ELR (cell line): ENCODE results near the gene GRAMD1C.
"Not testable (repeated sequence)": the region's sequence is repeated elsewhere in the genome, so short reads cannot be mapped to it uniquely, and the experiment has no call there.

ENCODE experiments used
- DNase-seq: peaks from one replicate; pipeline ENCODE4 v3.0.0-alpha.2; 2015; ENCODE audit warnings: low read depth

GRAMD1C gene

GRCh38 chr3:113838631-113839209, at the start of gene GRAMD1C:
GRAMD1C (plus strand) TSS chr3:113838788; CDS start chr3:113838910, 122 bp downstream.
- DNase-seq: peak; percentile 92

GRCh38 chr3:113791381-113791780, 47.2 kb upstream of the GRAMD1C start:
- peak; percentile 33 for DNase-seq

GRCh38 chr3:113794526-113794925, 44.1 kb upstream of the GRAMD1C start:
- DNase-seq: no peak

GRCh38 chr3:113795693-113796092, 42.9 kb upstream of the GRAMD1C start:
- no peak for DNase-seq

- no peak for DNase-seq
These were observed 35.7 kb upstream of the GRAMD1C start for GRCh38 chr3:113802795-113803455.

- DNase-seq: no peak
These were observed 33.9 kb upstream of the GRAMD1C start for GRCh38 chr3:113804661-113805060.

- no peak for DNase-seq
These were observed 33.3 kb upstream of the GRAMD1C start for GRCh38 chr3:113805249-113805648.

GRCh38 chr3:113812854-113813253, 25.7 kb upstream of the GRAMD1C start:
- DNase-seq: no peak

- DNase-seq: no peak
These were observed 18.7 kb upstream of the GRAMD1C start for GRCh38 chr3:113819866-113820265.

- peak; percentile 26 for DNase-seq
These were observed 13.5 kb upstream of the GRAMD1C start for GRCh38 chr3:113825090-113825489.

- DNase-seq: no peak
These were observed 10.0 kb upstream of the GRAMD1C start for GRCh38 chr3:113828600-113828999.

GRCh38 chr3:113829576-113830354, 8.8 kb upstream of the GRAMD1C start:
- DNase-seq: no peak

GRCh38 chr3:113831103-113831355, 7.6 kb upstream of the GRAMD1C start:
- DNase-seq: no peak

GRCh38 chr3:113832477-113833164, 6.0 kb upstream of the GRAMD1C start:
- no peak for DNase-seq

GRCh38 chr3:113834983-113835382, 3.6 kb upstream of the GRAMD1C start:
- DNase-seq: no peak

GRCh38 chr3:113839551-113839950, 963 bp downstream of the GRAMD1C start:
- no peak for DNase-seq

GRCh38 chr3:113844622-113845222, 6.1 kb downstream of the GRAMD1C start:
- peak; percentile 56 for DNase-seq

GRCh38 chr3:113847247-113847646, 8.7 kb downstream of the GRAMD1C start:
- DNase-seq: no peak

- no peak for DNase-seq
These were observed 9.3 kb downstream of the GRAMD1C start for GRCh38 chr3:113847664-113848461.

GRCh38 chr3:113849071-113849470, 10.5 kb downstream of the GRAMD1C start:
- DNase-seq: not testable (repeated sequence)

- not testable (repeated sequence) for DNase-seq
These were observed 11.3 kb downstream of the GRAMD1C start for GRCh38 chr3:113849841-113850240.

GRCh38 chr3:113850391-113850790, 11.8 kb downstream of the GRAMD1C start:
- DNase-seq: not testable (repeated sequence)
